NCI-H2196 treated with DMSO at 0.1 percent for 48 hours (cell line): ENCODE results near the gene PBX2.
A peak's percentile ranks its signal among the peaks of the same experiment; 100 is the strongest.
"Not testable (repeated sequence)": the region's sequence is repeated elsewhere in the genome, so short reads cannot be mapped to it uniquely, and the experiment has no call there.

Experiments used
- DNase-seq: peaks from one replicate; lab custom pipeline; 2025; ENCODE audit not compliant: unreplicated experiment; lab: John Stamatoyannopoulos, UW

The PBX2 gene

GRCh38 chr6:32190054-32190851, at the start of gene PBX2:
Gene PBX2, minus strand, starts transcription at chr6:32190202. Its CDS starts 287 bp downstream, at chr6:32189915.
- DNase-seq = peak; percentile 70

GRCh38 chr6:32239462-32239861, 49.5 kb upstream of the PBX2 start:
- DNase-seq = no peak

GRCh38 chr6:32234934-32235333, 44.9 kb upstream of the PBX2 start:
- no peak for DNase-seq

- no peak for DNase-seq
Observed at GRCh38 chr6:32226434-32226833, 36.4 kb upstream of the PBX2 start.

GRCh38 chr6:32224696-32225095, 34.7 kb upstream of the PBX2 start:
- DNase-seq = no peak

GRCh38 chr6:32223258-32224235, 33.5 kb upstream of the PBX2 start, which contains the start of gene NOTCH4:
Gene NOTCH4, minus strand, starts transcription at chr6:32224067. Its CDS starts 139 bp downstream, at chr6:32223928.
- no peak for DNase-seq

GRCh38 chr6:32222333-32223230, 32.6 kb upstream of the PBX2 start:
- no peak for DNase-seq

GRCh38 chr6:32220021-32220420, 30.0 kb upstream of the PBX2 start:
- DNase-seq = no peak

GRCh38 chr6:32218167-32218566, 28.2 kb upstream of the PBX2 start:
- DNase-seq = no peak

GRCh38 chr6:32216998-32217397, 27.0 kb upstream of the PBX2 start:
- DNase-seq = no peak

GRCh38 chr6:32216285-32216684, 26.3 kb upstream of the PBX2 start:
- DNase-seq = no peak

GRCh38 chr6:32215617-32216016, 25.6 kb upstream of the PBX2 start:
- no peak for DNase-seq

GRCh38 chr6:32214126-32214525, 24.1 kb upstream of the PBX2 start:
- DNase-seq = no peak

GRCh38 chr6:32213649-32214048, 23.6 kb upstream of the PBX2 start:
- no peak for DNase-seq

- no peak for DNase-seq
Observed at GRCh38 chr6:32212076-32212760, 22.2 kb upstream of the PBX2 start.

GRCh38 chr6:32211432-32211831, 21.4 kb upstream of the PBX2 start:
- DNase-seq = not testable (repeated sequence)

GRCh38 chr6:32210191-32210601, 20.2 kb upstream of the PBX2 start:
- DNase-seq = no peak

GRCh38 chr6:32208996-32209395, 19.0 kb upstream of the PBX2 start:
- no peak for DNase-seq

GRCh38 chr6:32204268-32204715, 14.3 kb upstream of the PBX2 start:
- DNase-seq = no peak
